Activated CD4-positive, CD25-positive, alpha-beta regulatory T cell treated with anti-CD3 and anti-CD28 coated beads, Interleukin-2, amount 50 U/mL, for 24 hours (primary cell): Measurements from ENCODE around the gene SEPTIN2.
A peak's percentile ranks its signal among the peaks of the same experiment; 100 is the strongest.
"Not testable (repeated sequence)": the region's sequence is repeated elsewhere in the genome, so short reads cannot be mapped to it uniquely, and the experiment has no call there.

Source experiments
- ATAC-seq, 2 donors: fragments of 150-1000 bp; cut with Tn5 transposase; one replicate each; pipeline ENCODE4 v1.10.0; 2021; ENCODE audit warnings: mild to moderate bottlenecking in 1 of 2, moderate library complexity in 1 of 2

Gene SEPTIN2

DNA sequence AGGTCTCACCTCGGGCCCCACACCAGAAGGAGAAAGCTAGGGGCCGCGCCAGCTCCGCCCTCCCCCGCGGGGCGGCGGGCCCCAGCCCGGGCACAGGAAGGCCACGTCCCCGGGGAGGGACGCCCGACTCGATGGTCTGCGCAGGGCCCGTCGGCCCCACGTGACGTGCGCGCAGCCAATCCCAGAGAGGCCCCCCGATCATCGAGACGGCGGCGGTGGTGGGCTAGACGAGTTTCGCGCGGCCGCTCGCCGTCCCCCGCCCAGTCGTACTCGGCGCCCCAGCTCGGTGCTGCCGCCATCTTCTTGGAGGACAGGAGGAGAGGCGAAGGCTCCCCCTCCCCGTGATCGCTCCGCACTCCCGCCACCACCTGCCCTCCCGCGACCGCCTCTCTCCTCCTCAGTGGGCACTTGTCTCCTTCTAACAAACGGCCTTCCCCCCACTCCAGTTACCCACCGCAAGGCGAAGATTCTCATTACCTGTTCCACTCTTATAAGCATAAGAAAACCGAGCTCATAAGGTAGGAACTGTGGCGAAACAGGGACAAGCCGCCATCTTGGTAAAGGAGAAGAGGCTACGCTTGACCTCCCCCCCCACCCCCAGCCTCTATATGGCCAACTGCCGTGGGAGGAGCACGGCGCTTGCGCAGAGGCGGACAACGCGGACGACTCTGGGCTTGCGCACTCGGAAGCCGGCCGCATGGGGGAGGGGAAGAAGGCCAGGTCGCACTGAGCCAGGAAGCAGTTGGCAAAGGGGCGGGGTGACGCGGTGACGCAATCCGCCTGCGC lies 439 bp upstream of the SEPTIN2 start, which contains the start of gene HDLBP:
HDLBP (minus strand) TSS at position 580 of the 786 bp plus-strand sequence. CDS start 48,803 bp downstream, outside the sequence.
- ATAC-seq: peak; percentile 83 to 84

DNA sequence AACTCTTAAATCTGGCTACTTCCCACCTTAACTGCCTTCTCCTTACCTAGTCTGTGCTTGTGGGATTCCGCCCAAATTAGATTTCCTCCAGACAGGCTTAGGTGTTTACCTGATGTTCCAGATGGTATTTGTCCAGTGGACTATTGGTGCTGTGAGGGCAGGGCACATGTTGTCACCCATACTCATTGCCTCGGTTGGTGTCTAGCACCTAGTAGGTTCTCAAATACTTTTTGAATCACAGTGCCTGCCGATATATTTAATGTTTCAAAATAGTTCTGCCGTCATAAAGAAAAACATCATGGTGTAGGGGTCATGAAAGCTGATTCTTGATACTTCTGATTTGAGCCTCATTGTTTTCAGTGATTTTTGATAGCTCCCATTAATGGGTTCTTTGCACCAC lies 1.1 kb downstream of the SEPTIN2 start:
- no peak for ATAC-seq

DNA sequence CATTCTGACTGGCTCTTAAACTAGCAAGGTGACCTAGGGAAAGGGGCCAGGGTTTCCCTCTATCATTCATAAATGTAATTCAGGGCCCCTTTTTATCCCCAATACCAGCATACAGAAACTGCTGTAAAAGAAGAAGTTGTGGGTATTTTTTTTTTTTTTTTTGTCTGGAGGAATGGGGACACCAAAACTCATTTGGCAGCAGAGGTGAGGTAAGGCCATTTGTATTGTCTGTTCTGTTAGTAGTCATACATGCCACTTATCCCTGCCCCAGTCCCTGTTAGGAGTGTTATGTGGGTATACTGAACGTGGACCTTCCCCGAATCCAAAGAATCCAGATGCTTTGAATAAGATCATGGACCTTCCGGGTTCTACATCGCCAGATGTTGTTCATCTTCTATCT lies 1.7 kb downstream of the SEPTIN2 start:
- ATAC-seq: no peak

DNA sequence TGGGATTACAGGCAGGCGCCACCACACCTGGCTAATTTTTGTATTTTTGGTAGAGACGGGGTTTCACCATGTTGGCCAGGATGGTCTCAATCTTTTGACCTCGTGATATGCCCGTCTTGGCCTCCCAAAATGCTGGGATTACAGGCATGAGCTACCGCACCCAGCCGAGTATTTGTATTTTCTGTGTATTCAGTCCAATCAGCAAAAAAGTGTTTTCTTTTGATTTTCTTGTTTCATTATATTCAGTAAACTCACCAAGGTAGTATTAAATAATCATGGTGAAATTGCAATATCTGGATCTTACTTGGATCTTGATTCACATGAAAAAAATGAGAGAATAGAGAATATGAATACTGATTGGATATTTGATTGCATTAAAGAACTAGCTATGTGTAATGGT lies 3.1 kb downstream of the SEPTIN2 start:
- not testable (repeated sequence) for ATAC-seq

DNA sequence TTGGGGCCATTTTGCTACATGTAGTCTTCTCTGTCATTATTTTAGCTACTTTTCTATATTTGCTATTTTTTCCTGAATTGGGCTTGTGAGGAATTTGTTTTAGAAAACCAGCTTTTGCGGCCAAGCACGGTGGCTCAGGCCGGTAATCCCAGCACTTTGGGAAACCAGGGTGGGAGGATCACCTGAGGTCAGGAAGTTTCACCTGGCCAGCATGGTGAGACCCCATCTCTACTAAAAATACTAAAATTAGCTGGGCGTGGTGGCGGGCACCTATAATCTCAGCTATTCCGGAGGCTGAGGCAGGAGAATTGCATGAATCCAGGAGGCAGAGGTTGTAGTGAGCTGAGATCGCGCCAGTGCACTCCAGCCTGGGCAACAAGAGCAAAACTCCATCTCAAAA lies 4.7 kb downstream of the SEPTIN2 start:
- no peak for ATAC-seq

DNA sequence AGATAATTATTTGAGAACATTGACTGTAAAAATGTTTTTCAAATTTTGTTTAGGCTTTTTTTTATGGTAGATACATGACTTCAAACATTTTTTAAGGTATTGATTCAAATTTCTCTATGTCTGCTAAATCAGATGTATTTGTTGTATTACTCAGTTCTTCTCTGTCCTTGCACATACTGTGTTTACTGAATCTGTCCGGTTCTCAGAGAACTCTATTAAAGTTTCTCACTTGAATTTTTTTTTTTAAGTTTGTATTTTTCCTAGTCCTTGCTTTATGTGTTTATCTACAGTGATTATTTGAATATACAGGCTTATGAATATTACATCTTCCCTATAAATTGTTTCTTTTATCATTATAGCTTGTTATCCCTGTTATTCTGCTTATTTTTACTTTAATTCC lies 5.3 kb downstream of the SEPTIN2 start:
- ATAC-seq: no peak

DNA sequence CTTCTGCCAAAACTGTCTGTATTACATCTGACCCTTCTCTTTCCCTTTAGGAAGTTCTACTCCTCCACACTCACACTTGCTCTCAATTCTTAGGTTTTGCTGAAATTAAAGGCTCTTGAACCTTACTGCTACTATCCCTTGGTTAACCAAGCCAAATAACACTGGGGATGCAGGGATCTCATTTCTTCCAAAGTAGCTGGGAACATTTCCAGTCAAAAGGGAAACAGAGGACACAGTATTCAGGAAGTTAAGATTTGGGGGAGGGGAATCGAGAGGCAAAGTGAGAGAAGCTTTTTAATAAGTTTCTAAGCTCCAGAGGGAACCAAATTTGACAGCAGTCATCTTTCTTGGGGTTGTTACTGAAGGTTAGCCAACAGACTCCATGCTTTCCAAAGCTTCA lies 6.2 kb downstream of the SEPTIN2 start:
- no peak for ATAC-seq

DNA sequence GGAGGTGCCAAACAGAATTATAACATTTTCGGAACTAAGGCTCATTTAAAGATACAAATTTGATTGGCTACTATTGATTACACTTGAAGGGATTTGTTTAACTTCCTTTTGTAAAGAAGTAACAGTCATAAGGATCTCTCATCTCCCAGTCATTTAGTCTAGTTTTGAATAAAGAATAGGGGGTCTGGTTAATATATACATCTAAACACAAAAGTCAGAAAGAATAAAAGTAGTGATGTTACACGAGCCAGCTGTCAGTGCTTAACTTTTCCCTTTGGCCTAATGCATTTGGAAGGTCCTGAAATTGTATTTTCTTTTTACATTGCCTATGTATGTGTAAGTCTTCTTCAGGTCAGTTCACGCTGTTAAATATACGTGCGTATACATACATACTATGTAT lies 8.1 kb downstream of the SEPTIN2 start:
- ATAC-seq: peak in 1 of 2 donors; percentile 27

DNA sequence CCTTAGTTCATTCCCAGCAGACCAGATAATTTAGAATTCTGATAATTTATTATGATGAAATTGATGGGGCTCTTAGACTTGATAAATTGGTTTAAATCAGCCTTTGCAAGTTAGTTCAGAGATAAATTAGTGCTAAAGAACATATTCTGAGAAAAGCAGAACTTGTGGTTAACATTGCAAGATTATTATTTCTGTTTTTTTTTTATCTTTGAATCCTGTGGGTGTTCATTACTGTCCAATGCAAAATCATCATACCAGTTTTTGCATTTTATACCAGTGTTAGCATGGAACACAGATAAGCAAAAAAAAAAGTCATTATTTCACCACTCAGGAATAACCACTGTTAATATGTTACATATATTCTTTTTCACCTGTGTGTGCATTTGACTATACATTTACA lies 9.1 kb downstream of the SEPTIN2 start:
- no peak for ATAC-seq

DNA sequence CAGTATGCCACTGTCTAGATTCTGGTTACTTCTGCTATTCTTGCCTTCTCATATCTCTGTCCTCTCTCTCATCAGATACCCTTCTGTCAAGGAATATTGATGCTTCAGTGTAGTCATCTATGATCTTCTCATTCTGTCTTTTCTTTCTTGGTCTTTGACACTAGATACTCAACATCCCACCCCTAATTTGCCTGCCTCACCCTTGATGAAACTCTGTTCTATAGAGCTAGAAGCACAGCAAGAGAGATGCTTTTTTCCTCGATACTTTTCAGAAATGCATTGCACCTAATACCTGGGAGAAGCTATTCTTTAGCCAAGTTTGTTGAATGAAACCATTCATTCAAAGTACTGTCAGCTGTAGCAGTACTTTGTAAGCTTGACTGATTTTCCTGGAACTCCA lies 9.5 kb downstream of the SEPTIN2 start:
- ATAC-seq: no peak

DNA sequence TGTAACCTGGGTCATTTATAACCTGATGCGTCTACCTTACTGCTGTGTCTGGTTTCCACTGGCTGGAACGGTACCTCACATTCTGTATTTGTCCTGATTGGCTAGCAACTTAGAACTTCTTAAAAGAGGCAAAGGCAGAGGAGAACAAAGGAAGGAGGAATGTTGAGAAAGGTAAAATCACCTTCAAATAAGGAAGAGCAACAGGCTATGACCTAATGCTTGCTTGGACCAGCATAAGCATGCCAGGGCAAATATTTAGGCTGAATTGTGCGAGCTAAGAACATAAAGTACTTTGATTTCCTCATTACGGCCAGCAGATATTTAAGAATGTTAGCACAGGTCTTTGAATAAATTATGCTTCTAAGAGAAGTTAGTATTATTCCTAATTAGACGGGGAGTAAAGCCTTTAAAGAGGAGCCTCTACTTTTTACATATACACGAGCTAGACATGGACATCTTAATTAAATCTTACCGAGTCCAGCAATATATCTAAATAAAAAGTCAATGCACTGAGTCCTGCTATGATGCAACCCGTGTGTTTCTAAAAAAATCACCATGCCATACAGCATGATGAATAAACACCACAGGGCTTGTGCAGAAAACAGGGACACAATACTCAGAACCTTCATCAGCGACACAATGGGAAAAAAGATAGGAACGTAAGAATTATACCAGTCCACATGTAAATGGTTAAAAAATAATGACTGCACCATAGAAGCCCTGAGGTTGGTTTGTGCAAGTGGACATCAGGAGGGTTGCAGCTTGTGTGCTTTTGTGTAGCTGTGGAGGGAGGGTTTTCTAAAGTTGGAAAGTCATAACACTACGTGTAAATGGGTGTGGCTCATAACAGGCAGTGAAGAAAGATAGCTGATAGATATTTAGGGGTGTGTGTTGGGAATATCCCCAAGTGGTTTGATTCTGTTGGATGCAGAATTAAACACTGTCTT lies 14.2 kb downstream of the SEPTIN2 start:
- ATAC-seq: no peak

DNA sequence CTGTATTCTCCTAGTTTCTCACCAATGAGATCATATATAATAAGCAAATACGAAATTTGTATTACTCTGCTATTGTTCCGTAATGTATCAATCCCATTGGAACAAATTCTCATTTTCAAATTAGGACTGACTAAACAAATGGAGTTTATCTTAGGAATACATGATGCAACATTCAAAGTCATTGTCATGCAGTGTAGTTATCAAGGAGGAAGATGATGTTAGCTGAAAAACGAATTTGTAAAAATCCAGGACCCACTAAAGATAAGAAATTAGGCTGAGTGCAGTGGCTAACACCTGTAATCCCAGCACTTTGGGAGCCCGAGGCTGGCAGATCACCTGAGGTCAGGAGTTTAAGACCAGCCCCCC lies 14.9 kb downstream of the SEPTIN2 start:
- no peak for ATAC-seq

DNA sequence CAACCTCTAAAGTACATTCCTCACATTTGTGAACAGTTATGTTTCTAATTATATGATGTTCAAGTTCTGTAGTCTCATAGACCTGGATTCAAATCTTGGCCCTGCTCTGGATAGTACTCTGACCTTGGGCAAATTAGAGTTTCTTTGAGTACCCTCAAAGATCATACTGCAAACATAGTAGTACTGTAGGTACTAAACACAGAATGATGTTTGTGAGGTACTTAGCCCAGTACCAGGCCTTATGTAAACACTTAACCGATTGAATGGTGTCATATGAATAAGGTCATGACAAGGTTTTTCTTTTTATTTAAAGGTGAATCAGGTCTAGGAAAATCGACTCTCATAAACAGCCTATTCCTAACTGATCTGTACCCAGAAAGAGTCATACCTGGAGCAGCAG lies 19.1 kb downstream of the SEPTIN2 start:
- no peak for ATAC-seq

DNA sequence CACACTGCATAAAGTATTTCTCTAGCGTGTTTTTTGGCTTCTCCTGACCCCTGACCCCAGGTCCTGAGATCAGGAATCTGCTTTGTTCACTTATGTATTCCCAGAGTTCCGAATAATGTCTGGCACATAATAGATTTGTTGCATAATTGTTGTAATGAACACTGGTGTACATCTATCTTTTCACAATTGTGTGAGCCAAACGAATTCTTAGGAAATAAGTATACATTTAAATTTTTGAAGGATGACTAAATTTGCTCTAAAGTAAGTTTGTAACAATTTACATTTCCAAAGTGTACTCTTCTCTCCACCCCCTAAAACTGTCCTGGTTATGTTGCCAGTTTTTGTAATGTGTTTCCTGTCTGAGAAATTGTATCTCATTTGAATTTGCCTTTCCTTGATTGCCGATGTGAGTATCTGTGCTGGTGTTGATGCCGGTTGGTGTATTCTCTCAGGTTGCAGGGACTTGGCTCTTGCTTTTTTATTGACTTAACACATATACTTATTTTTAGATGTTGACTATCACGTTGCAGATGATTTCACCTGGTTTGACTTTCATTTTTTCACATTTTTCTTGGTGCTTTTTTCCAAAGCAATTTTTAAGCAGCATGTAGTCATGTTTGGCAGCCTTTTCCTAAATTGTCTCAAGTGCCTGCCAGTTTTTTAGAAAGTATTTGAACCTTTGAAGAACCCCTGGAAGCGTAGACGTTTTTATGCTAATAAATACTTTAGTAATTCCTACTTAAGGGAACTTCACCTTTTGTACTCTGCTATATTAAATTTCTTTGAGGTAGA lies 24.3 kb downstream of the SEPTIN2 start:
- no peak for ATAC-seq

DNA sequence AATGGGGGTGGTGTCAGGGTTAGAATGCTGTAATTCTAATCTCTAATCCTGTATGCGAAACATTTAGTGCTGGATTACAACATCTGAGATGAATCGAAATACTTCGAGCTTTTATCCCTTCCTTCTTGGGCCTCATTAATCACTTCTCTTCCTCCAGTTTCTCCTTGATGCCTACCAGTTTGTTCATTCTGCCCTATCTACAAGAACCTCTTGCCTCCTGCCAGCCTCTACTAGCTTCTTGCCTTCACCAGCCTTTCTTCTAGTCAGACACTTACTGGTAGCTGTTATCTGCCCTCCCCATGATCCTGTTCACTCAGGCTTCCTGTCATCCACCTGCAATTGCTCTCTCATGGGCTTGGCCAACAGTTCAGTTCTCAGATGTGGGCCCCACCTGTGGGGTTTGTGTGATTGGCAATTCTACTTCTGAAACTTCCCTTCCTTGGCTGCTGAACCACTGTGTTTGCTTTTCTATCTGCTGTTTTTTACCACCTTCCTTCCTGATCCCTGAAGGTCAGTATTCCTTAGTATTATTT lies 25.0 kb downstream of the SEPTIN2 start:
- no peak for ATAC-seq

DNA sequence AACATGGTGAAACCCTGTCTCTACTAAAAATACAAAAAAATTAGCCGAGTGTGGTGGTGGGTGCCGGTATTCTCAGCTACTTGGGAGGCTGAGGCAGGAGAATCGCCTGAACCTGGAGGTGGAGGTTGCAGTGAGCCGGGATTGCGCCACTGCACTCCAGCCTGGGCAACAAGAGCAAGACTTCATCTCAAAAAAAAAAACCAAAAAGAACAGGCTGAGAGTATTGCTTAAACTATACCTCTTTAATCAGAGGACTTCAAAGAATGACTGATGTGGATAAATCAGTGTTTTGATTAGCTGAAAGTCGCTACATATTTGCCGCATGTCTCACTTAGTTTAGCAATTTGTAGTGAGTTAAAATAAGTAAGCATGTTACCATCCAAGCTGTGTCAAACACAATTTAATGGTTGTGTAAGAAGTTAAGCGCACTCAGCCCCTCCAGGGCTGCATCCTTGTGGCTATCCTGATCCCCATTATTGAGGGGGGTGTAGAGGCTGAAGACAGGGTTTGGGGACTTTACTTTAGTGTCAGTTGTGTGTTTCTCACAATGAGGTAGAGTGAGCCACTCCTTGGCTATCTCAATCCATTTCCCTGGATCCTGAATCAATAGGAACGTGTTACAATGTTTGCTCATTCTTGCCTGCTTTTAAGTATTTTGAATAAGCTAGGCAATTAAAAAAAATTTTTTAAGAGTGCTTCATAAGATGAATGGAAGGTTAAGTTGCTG lies 29.4 kb downstream of the SEPTIN2 start:
- ATAC-seq: no peak

DNA sequence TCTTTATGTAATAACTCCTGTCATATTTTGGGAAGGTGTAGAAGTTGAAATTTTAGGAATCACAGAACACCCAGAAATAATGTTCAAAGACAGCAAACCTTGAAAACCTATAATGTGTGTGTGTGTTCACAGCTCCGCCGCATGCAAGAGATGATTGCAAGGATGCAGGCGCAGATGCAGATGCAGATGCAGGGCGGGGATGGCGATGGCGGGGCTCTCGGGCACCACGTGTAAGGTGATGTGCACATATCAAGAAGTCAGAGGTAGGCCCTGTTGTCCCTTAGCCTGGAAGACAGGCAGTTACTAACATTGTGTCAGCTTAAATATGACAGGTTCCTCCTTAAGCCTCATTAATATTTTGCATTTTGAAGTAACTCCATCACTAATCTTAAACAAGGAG lies 34.2 kb downstream of the SEPTIN2 start:
- no peak for ATAC-seq

DNA sequence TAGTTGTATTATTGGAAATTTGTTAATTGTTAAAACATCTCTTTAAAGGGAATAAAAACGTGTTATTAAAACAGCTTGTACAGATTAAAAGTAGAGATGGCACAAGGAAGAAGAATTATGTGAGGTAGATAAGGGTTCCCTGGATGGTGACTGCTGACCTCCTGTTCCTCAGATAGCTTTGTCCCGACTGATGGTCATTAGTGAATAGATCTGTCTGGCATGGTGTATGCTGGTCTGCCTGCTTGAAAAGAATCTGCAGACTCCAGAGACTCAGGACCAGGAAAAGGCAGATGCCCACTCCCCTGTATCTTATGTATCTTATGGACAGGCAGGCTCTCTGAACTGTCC lies 34.8 kb downstream of the SEPTIN2 start:
- no peak for ATAC-seq

DNA sequence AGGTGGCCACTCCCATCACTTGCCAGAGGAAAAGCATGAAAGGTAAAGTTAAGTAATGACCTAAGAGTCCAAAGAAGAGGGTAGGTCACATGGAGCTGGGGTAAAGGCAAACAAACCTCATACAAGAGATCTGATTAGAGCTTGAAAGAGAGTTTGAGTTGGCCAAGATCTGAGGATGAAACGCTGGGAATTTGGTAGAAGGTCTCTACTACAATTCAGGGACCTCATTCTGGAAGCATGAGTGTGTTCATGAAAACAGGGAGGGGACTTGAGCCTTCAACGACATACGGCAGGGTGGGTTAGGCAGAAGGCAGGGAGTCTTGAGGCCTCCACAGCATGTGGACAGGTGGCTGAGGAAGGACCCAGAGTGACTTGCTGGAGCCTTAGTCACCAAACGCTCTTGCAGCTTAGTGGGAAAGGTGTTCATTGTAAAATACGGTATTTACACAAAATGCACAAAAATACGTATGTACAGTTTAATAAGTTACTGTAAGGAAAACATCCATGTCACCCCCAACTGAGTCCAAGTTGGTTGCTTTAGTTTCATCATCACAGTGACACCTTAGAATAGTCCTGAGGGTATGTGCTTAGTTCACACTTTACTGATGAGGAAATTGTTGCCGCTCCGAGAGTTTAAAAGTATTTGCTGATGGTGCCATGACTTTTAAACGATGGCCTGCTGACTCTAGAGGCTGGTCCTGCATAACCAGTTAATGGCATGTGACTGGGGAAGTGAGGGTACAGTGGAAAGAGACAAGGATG lies 35.3 kb downstream of the SEPTIN2 start:
- ATAC-seq: no peak

DNA sequence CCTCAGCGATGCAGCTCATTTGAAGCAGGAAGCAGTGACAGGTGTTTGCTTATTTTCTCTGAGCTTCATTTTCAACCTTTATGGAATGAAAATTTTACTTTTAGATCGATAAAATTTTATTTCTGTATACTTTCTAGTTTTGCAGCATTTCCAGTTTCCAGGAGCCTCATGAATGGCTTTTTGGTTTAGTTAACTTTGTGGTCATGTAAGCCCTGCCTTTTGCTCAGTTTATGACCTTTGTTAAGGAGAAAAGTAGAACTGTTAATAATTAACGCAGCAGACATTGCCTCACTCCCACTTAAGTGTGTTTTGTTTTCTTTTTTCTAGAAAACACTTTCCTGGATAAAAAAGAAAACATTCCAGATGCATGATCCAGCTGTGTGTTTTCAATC lies 35.9 kb downstream of the SEPTIN2 start:
- ATAC-seq: no peak

DNA sequence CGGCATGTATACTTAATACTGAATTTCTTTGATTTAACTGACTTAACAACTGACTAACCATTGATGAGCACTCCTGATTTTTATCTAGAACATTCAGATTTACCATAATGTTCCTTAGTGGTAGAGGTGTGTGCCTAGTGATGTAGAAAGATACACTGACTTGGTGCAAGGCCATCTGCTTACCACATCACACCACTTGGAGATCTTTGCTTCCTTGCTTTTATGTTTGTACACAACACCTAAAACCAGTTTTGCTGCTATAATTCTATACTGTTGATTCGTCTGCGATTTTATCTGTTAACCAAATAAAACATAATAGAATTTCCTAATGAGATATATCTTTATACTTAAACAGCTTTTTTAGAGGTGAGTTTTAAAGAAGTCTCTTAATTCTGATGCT lies 36.5 kb downstream of the SEPTIN2 start:
- no peak for ATAC-seq
